Sigmoid colon (tissue), 4 donors: Measurements from ENCODE around the gene TAX1BP3.

ENCODE experiments used
- CTCF ChIP-seq, 4 experiments: fragments of 450-650 bp in 3 of 4; fragments of 200-600 bp in 1 of 4; IDR thresholded peaks; one replicate each; pipeline ENCODE4 v1.5.1; 2016 to 2019; ENCODE audit warnings: antibody characterized with exemption in 4 of 4, mild to moderate bottlenecking in 3 of 4, moderate library complexity in 2 of 4
- EP300 ChIP-seq, 4 donors: sonication (generic); formaldehyde crosslinking; IDR thresholded peaks; one replicate each; pipeline ENCODE4 v1.6.1; 2017; ENCODE audit warnings: antibody characterized with exemption in 4 of 4
- POLR2A ChIP-seq, 2 donors: fragments of 450-650 bp; IDR thresholded peaks; one replicate each; pipeline ENCODE4 v1.6.1; 2016; ENCODE audit warnings: antibody characterized with exemption in 2 of 2, mild to moderate bottlenecking in 2 of 2, moderate library complexity in 2 of 2
- POLR2AphosphoS5 ChIP-seq, 4 donors: sonication (generic); formaldehyde crosslinking; IDR thresholded peaks; one replicate each; pipeline ENCODE4 v1.6.1; 2017; ENCODE audit warnings: antibody characterized with exemption in 4 of 4

GRCh38 chr17:3658784-3659449 lies 9.5 kb downstream of the TAX1BP3 start:
- TF ChIP-seq CTCF (IDR thresholded peaks at IDR 0.05): no peak
- no peak for TF ChIP-seq POLR2A (IDR thresholded peaks at IDR 0.05)
- TF ChIP-seq POLR2AphosphoS5 (IDR thresholded peaks at IDR 0.05): no peak
- no peak for TF ChIP-seq EP300 (IDR thresholded peaks at IDR 0.05)
